Tibial artery (tissue), 4 donors: ENCODE results near the gene SMAD3.

Experiments used
- DNase-seq, 2 donors: peaks; one replicate each; pipeline ENCODE4 v3.0.0-alpha.2; 2019
- H3K27ac ChIP-seq, 2 donors: fragments of 200-600 bp; sonication (generic) in 1 of 2; 1 replicate in 1 of 2; 2 replicates in 1 of 2; pipeline ENCODE4 v1.5.1; 2018 to 2019; ENCODE audit warnings: mild to moderate bottlenecking in 1 of 2
- H3K27me3 ChIP-seq, 2 donors: fragments of 200-600 bp; sonication (generic) in 1 of 2; one replicate each; pipeline versions ENCODE4 v1.5.1 to v1.6.0; 2016 to 2019
- H3K36me3 ChIP-seq, 3 donors: fragments of 200-600 bp; sonication (generic) in 2 of 3; one replicate each; pipeline ENCODE4 v1.5.1; 2016 to 2019; ENCODE audit warnings: mild to moderate bottlenecking in 2 of 3
- H3K4me1 ChIP-seq, 4 donors: fragments of 200-600 bp; sonication (generic) in 2 of 4; 1 replicate in 3 of 4; 2 replicates in 1 of 4; pipeline ENCODE4 v1.5.1; 2016 to 2019
- H3K4me3 ChIP-seq, 2 donors: fragments of 200-600 bp; sonication (generic) in 1 of 2; 1 replicate in 1 of 2; 2 replicates in 1 of 2; pipeline ENCODE4 v1.5.1; 2018 to 2019; ENCODE audit warnings: mild to moderate bottlenecking in 2 of 2
- H3K9me3 ChIP-seq, 3 donors: fragments of 200-600 bp; sonication (generic) in 1 of 3; one replicate each; pipeline ENCODE4 v1.5.1; 2016 to 2019
- CTCF ChIP-seq, 2 experiments: fragments of 200-600 bp in 1 of 2; fragments of 450-650 bp in 1 of 2; IDR thresholded peaks; one replicate each; pipeline ENCODE4 v1.5.1; 2017 to 2019; ENCODE audit warnings: antibody characterized with exemption in 2 of 2, mild to moderate bottlenecking in 1 of 2, moderate library complexity in 1 of 2
- intact Hi-C: fragments of 100-400 bp; cut with DNase I; formaldehyde crosslinking; loops from one replicate; pipeline ENCODE4 v1.15.0; 2023; ENCODE audit warnings: low total_unique reads

SMAD3 gene

DNA sequence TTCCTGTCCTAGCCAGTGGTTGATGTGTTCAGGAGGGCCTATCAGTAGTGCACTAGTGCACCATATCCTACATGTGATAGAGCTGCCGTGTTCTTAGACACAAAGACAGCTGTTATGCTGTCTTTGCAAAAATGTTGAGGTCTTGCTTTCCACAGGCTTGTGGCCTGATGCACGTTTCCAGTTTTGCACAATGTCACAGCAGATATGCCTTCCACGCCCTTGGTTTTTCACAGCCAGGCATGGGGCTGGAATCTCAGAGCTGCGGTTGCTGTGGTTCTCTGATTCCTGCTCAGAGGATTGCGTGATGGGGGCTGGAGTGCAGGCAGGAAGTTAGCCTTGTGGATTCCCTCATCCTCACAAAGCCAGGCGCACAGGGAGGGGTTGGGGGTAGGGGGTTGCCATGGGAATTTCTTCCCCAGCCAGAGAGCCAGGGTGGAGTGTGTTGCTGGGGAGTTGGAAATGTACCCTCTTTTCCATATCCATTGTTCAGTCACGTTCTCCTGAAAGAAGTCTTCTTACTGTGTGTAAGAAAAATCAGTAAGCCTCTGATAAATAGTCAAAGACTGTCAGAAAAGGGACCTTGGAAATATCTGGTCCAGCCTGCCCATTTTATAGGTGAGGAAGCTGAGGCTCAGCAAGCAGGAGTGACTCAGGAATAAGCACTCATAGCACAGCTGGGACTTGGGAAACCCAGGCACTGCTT lies 79.4 kb downstream of the SMAD3 start:
- TF ChIP-seq CTCF (IDR thresholded peaks at IDR 0.05) = no peak
- Histone ChIP-seq H3K4me1 (peaks cover 0 to 81% (median 52%) of the 10 kb centered on the region in 4 donors), H3K9me3 (no peaks in the 10 kb centered on the region), H3K27ac (no peak overlapping the region), H3K4me3 (no peak overlapping the region), H3K36me3 (no peaks in the 10 kb centered on the region), H3K27me3 (no peaks in the 10 kb centered on the region)
- DNase-seq = peak in 1 of 2 donors; percentile 55
- intact Hi-C loops = no loop called here

DNA sequence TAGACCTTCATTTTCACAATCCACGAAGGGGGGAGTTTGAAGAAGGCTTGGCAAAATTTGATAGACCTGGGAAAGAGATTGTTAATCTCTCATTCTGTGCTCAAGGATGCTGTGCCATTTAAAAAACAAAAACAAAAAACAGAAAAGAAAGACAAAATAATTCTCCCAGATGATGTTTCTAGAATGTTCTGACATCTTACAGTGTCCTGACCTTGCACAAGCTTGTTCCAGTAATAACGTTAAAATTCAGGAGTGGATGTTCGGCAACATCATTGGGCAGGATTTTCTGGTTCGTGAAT lies 79.9 kb downstream of the SMAD3 start:
- H3K27me3 ChIP-seq = no peaks in the 10 kb centered on the region
- DNase-seq = no peak
- TF ChIP-seq CTCF (IDR thresholded peaks at IDR 0.05) = no peak
- H3K27ac ChIP-seq = no peak overlapping the region
- H3K9me3 ChIP-seq = no peaks in the 10 kb centered on the region
- no peak overlapping the region for H3K4me3 ChIP-seq
- intact Hi-C loops = no loop called here
- H3K36me3 ChIP-seq = no peaks in the 10 kb centered on the region
- H3K4me1 ChIP-seq = peaks cover 0 to 86% (median 55%) of the 10 kb centered on the region in 4 donors

DNA sequence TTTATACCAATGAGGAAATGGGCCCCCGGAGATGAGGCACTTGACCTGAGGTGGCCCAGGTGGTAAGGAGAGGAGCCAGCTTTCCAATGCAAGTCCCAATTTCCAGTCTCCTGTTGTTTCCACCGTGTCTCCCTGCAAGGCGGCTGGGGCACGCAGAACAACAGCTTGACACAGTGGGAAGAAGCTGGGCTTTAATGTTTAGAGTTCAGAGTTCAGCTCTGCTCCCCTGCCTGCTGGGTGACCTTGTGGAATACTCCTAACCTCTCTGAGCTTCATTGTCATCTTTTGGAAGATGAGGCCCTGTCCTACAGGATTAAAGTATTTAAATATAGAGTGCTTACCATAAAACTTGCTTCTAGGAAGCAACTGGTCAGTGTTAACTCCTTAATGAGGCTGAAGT lies 80.3 kb downstream of the SMAD3 start:
- Histone ChIP-seq H3K27me3 (no peaks in the 10 kb centered on the region), H3K27ac (no peak overlapping the region), H3K36me3 (no peaks in the 10 kb centered on the region), H3K9me3 (no peaks in the 10 kb centered on the region), H3K4me1 (peaks cover 0 to 85% (median 54%) of the 10 kb centered on the region in 4 donors), H3K4me3 (no peak overlapping the region)
- TF ChIP-seq CTCF (IDR thresholded peaks at IDR 0.05) = no peak
- intact Hi-C loops = no loop called here
- peak in 1 of 2 donors; percentile 20 for DNase-seq

DNA sequence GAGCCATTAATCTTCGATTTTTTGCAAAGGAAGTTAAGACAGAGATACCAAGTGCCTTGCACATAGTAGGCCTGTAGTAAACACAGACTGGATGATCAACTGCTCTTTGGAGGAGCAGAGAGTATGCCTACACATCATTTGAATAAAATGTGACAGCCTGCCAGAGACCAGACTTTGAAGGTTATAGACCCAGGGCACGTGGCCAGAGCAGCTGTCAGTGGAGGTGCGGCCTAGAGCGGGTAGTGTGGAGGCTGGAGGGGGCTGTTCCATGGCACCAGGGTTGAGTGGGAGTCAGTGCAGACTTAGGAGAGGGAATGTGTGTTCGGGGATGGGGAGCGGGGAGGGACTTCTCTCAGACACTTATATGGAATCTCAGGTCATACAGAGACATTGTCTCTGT lies 80.8 kb downstream of the SMAD3 start:
- Histone ChIP-seq H3K36me3 (no peaks in the 10 kb centered on the region), H3K4me3 (no peak overlapping the region), H3K27me3 (no peaks in the 10 kb centered on the region), H3K9me3 (no peaks in the 10 kb centered on the region), H3K27ac (peak overlapping the region; percentile 50 to 52), H3K4me1 (peaks cover 0 to 85% (median 53%) of the 10 kb centered on the region in 4 donors)
- DNase-seq = peak in 1 of 2 donors; percentile 61
- TF ChIP-seq CTCF (IDR thresholded peaks at IDR 0.05) = no peak
- intact Hi-C loops = no loop called here

DNA sequence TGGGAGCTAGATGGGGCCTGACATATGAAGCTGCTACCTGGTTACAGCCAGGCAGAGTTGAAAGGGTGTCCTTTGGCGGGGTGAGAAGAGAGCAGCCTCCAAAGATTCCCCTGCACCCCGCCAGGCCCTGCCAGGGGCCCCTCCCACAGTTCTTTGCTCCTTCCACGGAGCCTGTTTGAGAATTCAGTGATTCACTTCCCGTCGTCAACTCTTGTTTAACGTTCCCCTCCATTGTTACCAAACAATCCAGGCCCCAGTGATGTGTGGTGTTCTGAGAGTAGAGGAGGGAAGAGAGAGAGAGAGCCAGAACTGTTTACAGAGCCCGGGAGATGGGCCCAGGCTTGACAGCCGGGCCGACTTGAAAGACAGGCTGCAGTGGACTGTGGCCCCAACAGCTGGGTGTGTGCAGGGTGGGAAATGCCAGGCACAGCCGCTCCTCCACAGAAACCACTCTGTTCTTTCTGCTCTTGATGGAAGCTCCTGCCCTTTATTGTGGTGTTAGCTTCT lies 81.5 kb downstream of the SMAD3 start:
- TF ChIP-seq CTCF (IDR thresholded peaks at IDR 0.05) = no peak
- H3K9me3 ChIP-seq = no peaks in the 10 kb centered on the region
- H3K27me3 ChIP-seq = no peaks in the 10 kb centered on the region
- DNase-seq = peak in 1 of 2 donors; percentile 62
- no peaks in the 10 kb centered on the region for H3K36me3 ChIP-seq
- no peak overlapping the region for H3K4me3 ChIP-seq
- intact Hi-C loops = no loop called here
- peak overlapping the region; percentile 50 to 52 for H3K27ac ChIP-seq
- H3K4me1 ChIP-seq = peaks cover 0 to 82% (median 50%) of the 10 kb centered on the region in 4 donors
